ENCODE data around the gene EXOC4. TPM values are rescaled to one million over a fixed set of nuclear protein-coding genes. Genes with fewer than 3 reads are reported as not detected.

Gene EXOC4
- total RNA-seq, 4 donors from 2014 or later, result 36.6 to 64.0 (median 57.4) TPM

GRCh38 chr7:133369130-133369529, 116.3 kb downstream of the EXOC4 start:
- no peak overlapping the region for H3K27ac ChIP-seq (replicated peaks in 1 of 4)
- H3K4me3 ChIP-seq, result no peak overlapping the region
- peaks cover 21 to 39% (median 31%) of the 10 kb centered on the region in 4 donors for H3K4me1 ChIP-seq
- no peak for TF ChIP-seq POLR2AphosphoS5 (IDR thresholded peaks at IDR 0.05)
- TF ChIP-seq CTCF (IDR thresholded peaks at IDR 0.05), result no peak
- no peak for TF ChIP-seq EP300 (IDR thresholded peaks at IDR 0.05)
- no peak for TF ChIP-seq POLR2A (IDR thresholded peaks at IDR 0.05; ENCODE audit: low read depth)
- WGBS, result 79% methylated on average over 3 of the region's 3 CpGs
- intact Hi-C loops (cut with DNase I), result no loop called here
- no peaks in the 10 kb centered on the region for H3K9me3 ChIP-seq
- no peaks in the 10 kb centered on the region for H3K36me3 ChIP-seq
- no peaks in the 10 kb centered on the region for H3K27me3 ChIP-seq
- no peak for DNase-seq (ENCODE audit: extremely low spot score)

DNA sequence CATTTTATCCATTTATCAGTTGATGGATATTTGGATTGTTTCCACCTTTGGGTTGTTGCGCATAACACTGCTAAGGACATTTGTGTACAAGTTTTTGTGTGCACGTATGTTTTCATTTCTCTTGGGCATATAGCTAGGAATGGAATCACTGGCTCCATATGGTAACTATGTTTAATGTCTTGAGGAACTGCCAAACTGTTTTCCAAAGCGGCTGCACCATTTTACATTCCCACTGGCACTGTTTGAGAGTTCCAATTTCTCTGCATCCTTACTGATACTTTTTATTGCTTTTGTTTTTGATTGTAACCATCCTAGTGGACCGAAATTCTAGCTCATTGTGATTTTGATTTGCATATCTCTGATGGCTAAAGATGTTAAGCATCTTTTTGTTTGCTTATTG, 118.7 kb downstream of the EXOC4 start:
- no peak for TF ChIP-seq POLR2AphosphoS5 (IDR thresholded peaks at IDR 0.05)
- no peak for TF ChIP-seq POLR2A (IDR thresholded peaks at IDR 0.05; ENCODE audit: low read depth)
- no peak for TF ChIP-seq EP300 (IDR thresholded peaks at IDR 0.05)
- TF ChIP-seq CTCF (IDR thresholded peaks at IDR 0.05), result no peak
- H3K4me1 ChIP-seq, result peaks cover 1 to 19% (median 11%) of the 10 kb centered on the region in 4 donors
- H3K4me3 ChIP-seq, result no peak overlapping the region
- DNase-seq (ENCODE audit: extremely low spot score), result no peak
- H3K27me3 ChIP-seq, result no peaks in the 10 kb centered on the region
- intact Hi-C loops (cut with DNase I), result no loop called here
- peaks cover 0 to 4% (median 0%) of the 10 kb centered on the region in 4 donors for H3K36me3 ChIP-seq
- H3K27ac ChIP-seq (replicated peaks in 1 of 4), result no peak overlapping the region
- no peaks in the 10 kb centered on the region for H3K9me3 ChIP-seq
- 98% methylated on average over 4 of the region's 4 CpGs for WGBS

DNA sequence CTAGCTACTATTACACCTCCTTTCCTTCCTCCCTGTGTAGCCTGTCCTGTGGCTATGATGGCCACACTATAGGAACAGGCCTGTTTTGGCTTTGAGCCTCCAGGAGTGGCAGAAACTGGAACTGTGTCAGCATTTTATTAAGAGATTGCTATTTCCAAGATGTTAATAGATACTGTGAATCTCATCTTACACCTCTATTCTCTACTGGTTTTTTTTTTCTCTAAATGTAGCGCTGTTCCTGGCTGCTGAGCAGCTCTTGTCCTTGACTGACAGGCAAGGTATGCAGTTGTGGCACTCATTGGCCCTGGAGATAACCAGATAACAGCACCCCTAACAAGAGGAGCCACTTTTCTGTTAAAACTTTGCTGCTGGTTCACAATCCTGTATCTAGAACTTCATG, 119.5 kb downstream of the EXOC4 start:
- Histone ChIP-seq H3K36me3 (peaks cover 0 to 5% (median 0%) of the 10 kb centered on the region in 4 donors), H3K9me3 (no peaks in the 10 kb centered on the region), H3K27ac (replicated peaks in 1 of 4) (no peak overlapping the region), H3K4me3 (no peak overlapping the region), H3K4me1 (peaks cover 0 to 13% (median 10%) of the 10 kb centered on the region in 4 donors), H3K27me3 (no peaks in the 10 kb centered on the region)
- no peak for TF ChIP-seq CTCF (IDR thresholded peaks at IDR 0.05)
- TF ChIP-seq POLR2AphosphoS5 (IDR thresholded peaks at IDR 0.05), result no peak
- no peak for TF ChIP-seq EP300 (IDR thresholded peaks at IDR 0.05)
- TF ChIP-seq POLR2A (IDR thresholded peaks at IDR 0.05; ENCODE audit: low read depth), result no peak
- DNase-seq (ENCODE audit: extremely low spot score), result no peak
- intact Hi-C loops (cut with DNase I), result no loop called here
- WGBS, result 88% methylated on average over 1 of the region's 1 CpG

- no peak for DNase-seq (ENCODE audit: extremely low spot score)
- TF ChIP-seq POLR2A (IDR thresholded peaks at IDR 0.05; ENCODE audit: low read depth) (no peak), CTCF (IDR thresholded peaks at IDR 0.05) (no peak), POLR2AphosphoS5 (IDR thresholded peaks at IDR 0.05) (no peak), EP300 (IDR thresholded peaks at IDR 0.05) (no peak)
- Histone ChIP-seq H3K36me3 (peaks cover 0 to 5% (median 0%) of the 10 kb centered on the region in 4 donors), H3K4me3 (no peak overlapping the region), H3K4me1 (no peaks in the 10 kb centered on the region), H3K27ac (replicated peaks in 1 of 4) (no peak overlapping the region), H3K9me3 (no peaks in the 10 kb centered on the region), H3K27me3 (no peaks in the 10 kb centered on the region)
- WGBS, result 89% methylated on average over 1 of the region's 1 CpG
- intact Hi-C loops (cut with DNase I), result no loop called here
Measured at GRCh38 chr7:133376514-133376913, 123.6 kb downstream of the EXOC4 start.

DNA sequence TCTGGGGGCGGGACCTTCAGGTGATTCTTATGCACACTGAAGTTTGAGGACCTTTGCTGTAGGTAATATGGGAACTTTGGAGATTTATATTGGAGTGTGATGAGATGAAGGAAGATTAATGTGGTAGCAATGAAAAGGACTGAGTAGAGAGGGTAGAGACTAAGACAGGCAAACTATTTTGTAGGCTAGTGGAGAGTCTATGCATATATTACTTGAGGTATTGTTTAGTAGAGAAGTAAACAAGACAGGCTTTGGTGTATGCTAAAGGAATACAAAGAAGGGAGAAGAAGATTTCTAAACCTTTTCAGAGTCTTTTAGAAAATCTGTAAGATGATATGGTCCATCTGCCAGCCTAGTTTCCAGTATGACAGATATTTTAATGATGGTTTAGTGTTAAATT, 129.1 kb downstream of the EXOC4 start:
- Histone ChIP-seq H3K27me3 (no peaks in the 10 kb centered on the region), H3K9me3 (no peaks in the 10 kb centered on the region), H3K4me3 (no peak overlapping the region), H3K4me1 (peaks cover 4 to 19% (median 16%) of the 10 kb centered on the region in 4 donors), H3K27ac (replicated peaks in 1 of 4) (no peak overlapping the region), H3K36me3 (no peaks in the 10 kb centered on the region)
- 91% methylated on average over 1 of the region's 1 CpG for WGBS
- no peak for TF ChIP-seq POLR2A (IDR thresholded peaks at IDR 0.05; ENCODE audit: low read depth)
- TF ChIP-seq POLR2AphosphoS5 (IDR thresholded peaks at IDR 0.05), result no peak
- no peak for TF ChIP-seq EP300 (IDR thresholded peaks at IDR 0.05)
- TF ChIP-seq CTCF (IDR thresholded peaks at IDR 0.05), result no peak
- intact Hi-C loops (cut with DNase I), result no loop called here
- no peak for DNase-seq (ENCODE audit: extremely low spot score)
